WI38 (cell line): ENCODE data around the gene HAUS8.

ENCODE experiments used
- H3K4me3 ChIP-seq: 2 replicates; pipeline ENCODE4 v1.5.1; 2011; ENCODE audit warnings: low read depth, mild to moderate bottlenecking, control low read depth, low read length
- CTCF ChIP-seq: IDR thresholded peaks from 2 replicates; pipeline ENCODE4 v1.5.1; 2012; ENCODE audit warnings: low read depth, mild to moderate bottlenecking, control low read depth, low read length

The HAUS8 gene

GRCh38 chr19:17075035-17075863 is at the start of gene HAUS8, which contains the start of gene MYO9B:
HAUS8 (minus strand) TSS chr19:17075452; CDS start chr19:17075422, 30 bp downstream.
MYO9B (plus strand) TSS chr19:17075777; CDS start chr19:17101718, 25,941 bp downstream.
- TF ChIP-seq CTCF = no peak
- peak within 1 kb of the TSS; percentile 82 for H3K4me3 ChIP-seq

GRCh38 chr19:17124025-17124424 is 48.8 kb upstream of the HAUS8 start:
- TF ChIP-seq CTCF = no peak
- H3K4me3 ChIP-seq = no peak overlapping the region

GRCh38 chr19:17123041-17123440 is 47.8 kb upstream of the HAUS8 start:
- no peak overlapping the region for H3K4me3 ChIP-seq
- TF ChIP-seq CTCF = no peak

GRCh38 chr19:17121736-17122293 is 46.6 kb upstream of the HAUS8 start:
- no peak overlapping the region for H3K4me3 ChIP-seq
- TF ChIP-seq CTCF = no peak

GRCh38 chr19:17118957-17119356 is 43.7 kb upstream of the HAUS8 start:
- TF ChIP-seq CTCF = no peak
- H3K4me3 ChIP-seq = no peak overlapping the region

- no peak overlapping the region for H3K4me3 ChIP-seq
- no peak for TF ChIP-seq CTCF
Observed at GRCh38 chr19:17116996-17117702, 41.9 kb upstream of the HAUS8 start.
